HEK293 (cell line): ENCODE measurements around the gene CHID1.

Source experiments
- CTCF ChIA-PET: fragments of 350-600 bp; formaldehyde crosslinking; extraction: SDS; loops from one replicate; lab custom pipeline; 2021; ENCODE audit warnings: antibody characterized with exemption; lab: Yijun Ruan, JAX
- POLR2A ChIA-PET: fragments of 300-600 bp; formaldehyde crosslinking; extraction: SDS; loops from one replicate; lab custom pipeline; 2020; ENCODE audit warnings: antibody characterized with exemption, inconsistent platforms; lab: Yijun Ruan, JAX
- H3K27ac ChIP-seq: fragments of 200-500 bp; sonication (Bioruptor generic); 2 replicates; pipeline ENCODE4 v1.5.1; 2014; ENCODE audit warnings: low read depth, low read length, control low read depth, inconsistent platforms; ENCODE audit errors: extremely low read depth
- H3K36me3 ChIP-seq, 2 experiments: fragments of 200-500 bp in 1 of 2; sonication (Bioruptor generic) in 1 of 2; 1 replicate in 1 of 2; 2 replicates in 1 of 2; pipeline ENCODE4 v1.5.1; 2014 to 2017; ENCODE audit warnings: inconsistent platforms in 2 of 2, low read length in 2 of 2; ENCODE audit not compliant: control insufficient read depth in 2 of 2, insufficient read depth in 1 of 2
- H3K4me1 ChIP-seq: fragments of 200-500 bp; sonication (Bioruptor generic); 2 replicates; pipeline ENCODE4 v1.5.1; 2014; ENCODE audit warnings: mild to moderate bottlenecking, low read length, inconsistent platforms; ENCODE audit not compliant: control insufficient read depth, insufficient read depth
- H3K4me3 ChIP-seq: 2 replicates; pipeline ENCODE4 v1.5.1; 2011; ENCODE audit warnings: low read depth, mild to moderate bottlenecking, control low read depth, low read length, moderate library complexity
- H3K9me3 ChIP-seq: fragments of 200-500 bp; sonication (Bioruptor generic); 2 replicates; pipeline ENCODE4 v1.5.1; 2014; ENCODE audit warnings: low read depth, low read length, inconsistent platforms; ENCODE audit not compliant: control insufficient read depth, insufficient read depth
- GFI1B ChIP-seq: fragments of 450-650 bp; formaldehyde crosslinking; IDR thresholded peaks from 2 replicates; pipeline ENCODE4 v1.5.1; 2016; ENCODE audit warnings: missing biosample characterization, missing genetic modification characterization
- GLIS1 ChIP-seq: fragments of 450-650 bp; formaldehyde crosslinking; IDR thresholded peaks from 2 replicates; pipeline ENCODE4 v1.5.1; 2016; ENCODE audit warnings: missing biosample characterization, missing genetic modification characterization
- HIC1 ChIP-seq: fragments of 450-650 bp; formaldehyde crosslinking; IDR thresholded peaks from 2 replicates; pipeline ENCODE4 v1.5.1; 2016; ENCODE audit warnings: missing biosample characterization, missing genetic modification characterization
- KLF1 ChIP-seq: fragments of 450-650 bp; formaldehyde crosslinking; IDR thresholded peaks from 2 replicates; pipeline ENCODE4 v1.5.1; 2016; ENCODE audit warnings: missing biosample characterization, missing genetic modification characterization
- OSR2 ChIP-seq: fragments of 450-650 bp; formaldehyde crosslinking; IDR thresholded peaks from 2 replicates; pipeline ENCODE4 v1.5.1; 2016; ENCODE audit warnings: missing biosample characterization, missing genetic modification characterization
- SP2 ChIP-seq: fragments of 450-650 bp; formaldehyde crosslinking; IDR thresholded peaks from 2 replicates; pipeline ENCODE4 v1.5.1; 2016; ENCODE audit warnings: missing biosample characterization, missing genetic modification characterization
- SP3 ChIP-seq: fragments of 450-650 bp; formaldehyde crosslinking; IDR thresholded peaks from 2 replicates; pipeline ENCODE4 v1.5.1; 2016; ENCODE audit warnings: missing biosample characterization, missing genetic modification characterization
- WT1 ChIP-seq: fragments of 450-650 bp; formaldehyde crosslinking; IDR thresholded peaks from 2 replicates; pipeline ENCODE4 v1.5.1; 2016; ENCODE audit warnings: missing biosample characterization, missing genetic modification characterization
- YY1 ChIP-seq: fragments of 450-650 bp; formaldehyde crosslinking; IDR thresholded peaks from 2 replicates; pipeline ENCODE4 v1.5.1; 2018; ENCODE audit warnings: missing biosample characterization, missing genetic modification characterization
- ZNF133 ChIP-seq: fragments of 450-650 bp; formaldehyde crosslinking; IDR thresholded peaks from 2 replicates; pipeline ENCODE4 v1.5.1; 2016; ENCODE audit warnings: missing biosample characterization, missing genetic modification characterization
- ZNF169 ChIP-seq: fragments of 450-650 bp; formaldehyde crosslinking; IDR thresholded peaks from 2 replicates; pipeline ENCODE4 v1.5.1; 2016; ENCODE audit warnings: missing biosample characterization, missing genetic modification characterization
- ZNF175 ChIP-seq: fragments of 450-650 bp; formaldehyde crosslinking; IDR thresholded peaks from 2 replicates; pipeline ENCODE4 v1.5.1; 2016; ENCODE audit warnings: missing biosample characterization, missing genetic modification characterization
- ZNF221 ChIP-seq: fragments of 450-650 bp; formaldehyde crosslinking; IDR thresholded peaks from 2 replicates; pipeline ENCODE4 v1.5.1; 2017; ENCODE audit warnings: missing biosample characterization, missing genetic modification characterization, borderline replicate concordance
- ZNF23 ChIP-seq: fragments of 450-650 bp; formaldehyde crosslinking; IDR thresholded peaks from 2 replicates; pipeline ENCODE4 v1.5.1; 2016; ENCODE audit warnings: missing biosample characterization, missing genetic modification characterization, borderline replicate concordance
- ZNF292 ChIP-seq: fragments of 450-650 bp; formaldehyde crosslinking; IDR thresholded peaks from 2 replicates; pipeline ENCODE4 v1.5.1; 2016; ENCODE audit warnings: low read depth, missing biosample characterization, missing genetic modification characterization, borderline replicate concordance
- ZNF341 ChIP-seq: fragments of 450-650 bp; formaldehyde crosslinking; IDR thresholded peaks from 2 replicates; pipeline ENCODE4; 2016; ENCODE audit warnings: low read depth, missing biosample characterization, missing genetic modification characterization
- ZNF354C ChIP-seq: fragments of 450-650 bp; formaldehyde crosslinking; IDR thresholded peaks from 2 replicates; pipeline ENCODE4 v1.5.1; 2016; ENCODE audit warnings: missing biosample characterization, missing genetic modification characterization, low read depth, borderline replicate concordance
- ZNF426 ChIP-seq: fragments of 450-650 bp; formaldehyde crosslinking; IDR thresholded peaks from 2 replicates; pipeline ENCODE4 v1.5.1; 2017; ENCODE audit warnings: missing biosample characterization, missing genetic modification characterization, mild to moderate bottlenecking, inconsistent platforms, moderate library complexity
- ZNF501 ChIP-seq: fragments of 450-650 bp; formaldehyde crosslinking; IDR thresholded peaks from 2 replicates; pipeline ENCODE4 v1.5.1; 2016; ENCODE audit warnings: missing biosample characterization, missing genetic modification characterization
- ZNF624 ChIP-seq: fragments of 450-650 bp; formaldehyde crosslinking; IDR thresholded peaks from 2 replicates; pipeline ENCODE4 v1.5.1; 2017; ENCODE audit warnings: missing biosample characterization, missing genetic modification characterization
- ZNF664 ChIP-seq: fragments of 450-650 bp; formaldehyde crosslinking; IDR thresholded peaks from 2 replicates; pipeline ENCODE4 v1.5.1; 2016; ENCODE audit warnings: missing biosample characterization, missing genetic modification characterization
- ZNF785 ChIP-seq: fragments of 450-650 bp; formaldehyde crosslinking; IDR thresholded peaks from 2 replicates; pipeline ENCODE4 v1.5.1; 2016; ENCODE audit warnings: missing biosample characterization, missing genetic modification characterization
- ZSCAN23 ChIP-seq: fragments of 450-650 bp; formaldehyde crosslinking; IDR thresholded peaks from 2 replicates; pipeline ENCODE4 v1.5.1; 2016; ENCODE audit warnings: missing biosample characterization, missing genetic modification characterization
- TF ChIP-seq, protein P1 (sequence below): fragments of 450-650 bp; formaldehyde crosslinking; IDR thresholded peaks from 2 replicates; pipeline ENCODE4 v1.5.1; 2016; ENCODE audit warnings: missing biosample characterization, missing genetic modification characterization, borderline replicate concordance
- TF ChIP-seq, protein P2 (sequence below): fragments of 450-650 bp; formaldehyde crosslinking; IDR thresholded peaks from 2 replicates; pipeline ENCODE4 v1.5.1; 2017; ENCODE audit warnings: missing biosample characterization, missing genetic modification characterization
- TF ChIP-seq, protein P3 (sequence below): fragments of 450-650 bp; formaldehyde crosslinking; IDR thresholded peaks from 2 replicates; pipeline ENCODE4 v1.5.1; 2016; ENCODE audit warnings: missing biosample characterization, missing genetic modification characterization, low read depth
- TF ChIP-seq, protein P4 (sequence below): fragments of 450-650 bp; formaldehyde crosslinking; IDR thresholded peaks from 2 replicates; pipeline ENCODE4 v1.5.1; 2016; ENCODE audit warnings: missing biosample characterization, missing genetic modification characterization

The CHID1 gene

GRCh38 chr11:843818-844692 is 66.6 kb downstream of the CHID1 start (continued):
- TF ChIP-seq, protein P1, sequence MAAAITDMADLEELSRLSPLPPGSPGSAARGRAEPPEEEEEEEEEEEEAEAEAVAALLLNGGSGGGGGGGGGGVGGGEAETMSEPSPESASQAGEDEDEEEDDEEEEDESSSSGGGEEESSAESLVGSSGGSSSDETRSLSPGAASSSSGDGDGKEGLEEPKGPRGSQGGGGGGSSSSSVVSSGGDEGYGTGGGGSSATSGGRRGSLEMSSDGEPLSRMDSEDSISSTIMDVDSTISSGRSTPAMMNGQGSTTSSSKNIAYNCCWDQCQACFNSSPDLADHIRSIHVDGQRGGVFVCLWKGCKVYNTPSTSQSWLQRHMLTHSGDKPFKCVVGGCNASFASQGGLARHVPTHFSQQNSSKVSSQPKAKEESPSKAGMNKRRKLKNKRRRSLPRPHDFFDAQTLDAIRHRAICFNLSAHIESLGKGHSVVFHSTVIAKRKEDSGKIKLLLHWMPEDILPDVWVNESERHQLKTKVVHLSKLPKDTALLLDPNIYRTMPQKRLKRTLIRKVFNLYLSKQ, result no peak
- TF ChIP-seq OSR2 (tag by site-specific recombination) (no peak), ZNF175 (tag by site-specific recombination) (no peak), ZNF169 (tag by site-specific recombination) (no peak), ZNF785 (tag by site-specific recombination) (no peak), GLIS1 (tag by site-specific recombination) (peak; percentile 67), ZNF23 (no peak), WT1 (tag by site-specific recombination) (peak; percentile 53; the same call in 1 of the 2 replicates), ZNF354C (no peak), SP2 (tag by site-specific recombination) (peak; percentile 55), ZNF426 (no peak), SP3 (tag by site-specific recombination) (0 out of 2 replicates have a peak, but pooled peaks have one; percentile 14), ZNF664 (tag by site-specific recombination) (no peak), KLF1 (no peak), HIC1 (tag by site-specific recombination) (no peak), GFI1B (tag by site-specific recombination) (no peak)
- TF ChIP-seq, protein P2, sequence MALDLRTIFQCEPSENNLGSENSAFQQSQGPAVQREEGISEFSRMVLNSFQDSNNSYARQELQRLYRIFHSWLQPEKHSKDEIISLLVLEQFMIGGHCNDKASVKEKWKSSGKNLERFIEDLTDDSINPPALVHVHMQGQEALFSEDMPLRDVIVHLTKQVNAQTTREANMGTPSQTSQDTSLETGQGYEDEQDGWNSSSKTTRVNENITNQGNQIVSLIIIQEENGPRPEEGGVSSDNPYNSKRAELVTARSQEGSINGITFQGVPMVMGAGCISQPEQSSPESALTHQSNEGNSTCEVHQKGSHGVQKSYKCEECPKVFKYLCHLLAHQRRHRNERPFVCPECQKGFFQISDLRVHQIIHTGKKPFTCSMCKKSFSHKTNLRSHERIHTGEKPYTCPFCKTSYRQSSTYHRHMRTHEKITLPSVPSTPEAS (tag by site-specific recombination), result no peak

DNA sequence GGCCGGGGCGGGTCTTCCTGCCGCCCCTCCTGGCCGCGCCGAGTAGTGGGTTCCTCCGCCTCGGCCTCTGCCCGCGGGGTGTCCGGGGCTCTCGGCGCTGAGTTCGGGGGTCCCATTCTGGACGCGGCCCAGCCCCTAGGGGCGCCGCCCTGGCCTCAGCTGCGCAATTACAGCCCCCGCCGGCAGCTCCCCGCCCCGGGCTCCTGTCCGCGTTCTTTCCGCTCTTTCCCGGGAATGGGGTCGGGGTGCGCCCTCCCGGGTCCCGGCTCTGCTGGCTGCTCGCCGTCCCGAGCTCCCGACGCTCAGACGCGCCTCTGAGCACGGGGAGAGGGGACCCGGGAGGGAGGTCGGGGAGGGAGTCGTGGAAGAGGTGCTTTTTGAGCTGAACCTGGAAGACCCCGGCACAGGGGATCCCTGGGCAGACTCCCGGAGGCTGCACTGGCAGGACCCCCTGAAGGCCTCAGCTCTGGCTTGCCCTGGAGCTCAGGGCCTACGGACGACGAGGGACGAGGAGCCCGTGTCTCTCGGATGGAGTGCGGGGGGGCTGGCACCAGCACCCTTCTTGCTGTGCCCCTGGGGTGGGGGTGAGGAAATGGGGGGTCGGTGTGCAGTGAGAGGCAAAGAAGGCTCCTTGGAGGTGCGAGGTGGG is 67.4 kb downstream of the CHID1 start:
- CTCF ChIA-PET, result interaction anchor here (0.8 to 0.9 kb wide), 2 partner anchors 9 to 207 kb away, joined by 3 to 4 read pairs; no protein-coding TSS in a partner anchor
- Histone ChIP-seq H3K4me1 (0 out of 2 replicates have a peak, but pooled peaks cover 4% of the 10 kb centered on the region), H3K36me3 (peaks cover 0 to 31% of the 10 kb centered on the region in 2 experiments; a peak in 1 of 3 replicates), H3K9me3 (no peaks in the 10 kb centered on the region), H3K27ac (no peak overlapping the region), H3K4me3 (peak overlapping the region; percentile 89)
- POLR2A ChIA-PET, result interaction anchor here (0.6 to 6.9 kb wide), 11 partner anchors 12 to 82 kb away, joined by 3 to 70 read pairs (median 6); partner anchors contain the start of genes CD151, CRACR2B, PNPLA2 and RPLP2
- TF ChIP-seq ZNF221 (no peak), ZSCAN23 (tag by site-specific recombination) (no peak), ZNF501 (tag by site-specific recombination) (no peak), ZNF133 (tag by site-specific recombination) (no peak), ZNF341 (0 out of 2 replicates have a peak, but pooled peaks have one; percentile 19), ZNF292 (tag by site-specific recombination) (no peak), ZNF426 (no peak), YY1 (tag by site-specific recombination) (no peak), ZNF624 (tag by site-specific recombination) (no peak)
- TF ChIP-seq, protein P3, sequence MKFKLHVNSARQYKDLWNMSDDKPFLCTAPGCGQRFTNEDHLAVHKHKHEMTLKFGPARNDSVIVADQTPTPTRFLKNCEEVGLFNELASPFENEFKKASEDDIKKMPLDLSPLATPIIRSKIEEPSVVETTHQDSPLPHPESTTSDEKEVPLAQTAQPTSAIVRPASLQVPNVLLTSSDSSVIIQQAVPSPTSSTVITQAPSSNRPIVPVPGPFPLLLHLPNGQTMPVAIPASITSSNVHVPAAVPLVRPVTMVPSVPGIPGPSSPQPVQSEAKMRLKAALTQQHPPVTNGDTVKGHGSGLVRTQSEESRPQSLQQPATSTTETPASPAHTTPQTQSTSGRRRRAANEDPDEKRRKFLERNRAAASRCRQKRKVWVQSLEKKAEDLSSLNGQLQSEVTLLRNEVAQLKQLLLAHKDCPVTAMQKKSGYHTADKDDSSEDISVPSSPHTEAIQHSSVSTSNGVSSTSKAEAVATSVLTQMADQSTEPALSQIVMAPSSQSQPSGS (tag by site-specific recombination), result no peak
- TF ChIP-seq, protein P4, sequence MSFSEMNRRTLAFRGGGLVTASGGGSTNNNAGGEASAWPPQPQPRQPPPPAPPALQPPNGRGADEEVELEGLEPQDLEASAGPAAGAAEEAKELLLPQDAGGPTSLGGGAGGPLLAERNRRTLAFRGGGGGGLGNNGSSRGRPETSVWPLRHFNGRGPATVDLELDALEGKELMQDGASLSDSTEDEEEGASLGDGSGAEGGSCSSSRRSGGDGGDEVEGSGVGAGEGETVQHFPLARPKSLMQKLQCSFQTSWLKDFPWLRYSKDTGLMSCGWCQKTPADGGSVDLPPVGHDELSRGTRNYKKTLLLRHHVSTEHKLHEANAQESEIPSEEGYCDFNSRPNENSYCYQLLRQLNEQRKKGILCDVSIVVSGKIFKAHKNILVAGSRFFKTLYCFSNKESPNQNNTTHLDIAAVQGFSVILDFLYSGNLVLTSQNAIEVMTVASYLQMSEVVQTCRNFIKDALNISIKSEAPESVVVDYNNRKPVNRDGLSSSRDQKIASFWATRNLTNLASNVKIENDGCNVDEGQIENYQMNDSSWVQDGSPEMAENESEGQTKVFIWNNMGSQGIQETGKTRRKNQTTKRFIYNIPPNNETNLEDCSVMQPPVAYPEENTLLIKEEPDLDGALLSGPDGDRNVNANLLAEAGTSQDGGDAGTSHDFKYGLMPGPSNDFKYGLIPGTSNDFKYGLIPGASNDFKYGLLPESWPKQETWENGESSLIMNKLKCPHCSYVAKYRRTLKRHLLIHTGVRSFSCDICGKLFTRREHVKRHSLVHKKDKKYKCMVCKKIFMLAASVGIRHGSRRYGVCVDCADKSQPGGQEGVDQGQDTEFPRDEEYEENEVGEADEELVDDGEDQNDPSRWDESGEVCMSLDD (tag by site-specific recombination), result peak; percentile 50; the same call in 1 of the 2 replicates
